Stimulated activated CD4-positive, alpha-beta T cell treated with anti-CD3 and anti-CD28 coated beads, Interleukin-12 subunit alpha, Interleukin-12 subunit beta, amount 100 ng/mL, for 48 hours (primary cell): ENCODE measurements around the gene ALDH18A1.
"Not testable (repeated sequence)": the region's sequence is repeated elsewhere in the genome, so short reads cannot be mapped to it uniquely, and the experiment has no call there.

Source experiments
- DNase-seq, 3 donors: peaks; one replicate each; pipeline ENCODE4 v3.0.0-alpha.2; 2020; ENCODE audit warnings: low read depth in 2 of 3, low spot score in 1 of 3

The ALDH18A1 gene

GRCh38 chr10:95650232-95650631 lies 6.3 kb downstream of the ALDH18A1 start:
- no peak for DNase-seq

- DNase-seq, result no peak
Measured at GRCh38 chr10:95648138-95648537, 8.4 kb downstream of the ALDH18A1 start.

GRCh38 chr10:95646160-95646559 lies 10.4 kb downstream of the ALDH18A1 start:
- no peak for DNase-seq

GRCh38 chr10:95644901-95645300 lies 11.6 kb downstream of the ALDH18A1 start:
- no peak for DNase-seq

GRCh38 chr10:95640891-95641315 lies 15.6 kb downstream of the ALDH18A1 start:
- DNase-seq, result no peak

GRCh38 chr10:95637911-95638310 lies 18.6 kb downstream of the ALDH18A1 start:
- no peak for DNase-seq

GRCh38 chr10:95637140-95637539 lies 19.4 kb downstream of the ALDH18A1 start:
- DNase-seq, result no peak

- DNase-seq, result no peak
Measured at GRCh38 chr10:95635319-95635733, 21.2 kb downstream of the ALDH18A1 start.

GRCh38 chr10:95628786-95629185 lies 27.7 kb downstream of the ALDH18A1 start:
- DNase-seq, result no peak

- no peak for DNase-seq
Measured at GRCh38 chr10:95626500-95626899, 30.0 kb downstream of the ALDH18A1 start.

GRCh38 chr10:95620415-95620814 lies 36.1 kb downstream of the ALDH18A1 start:
- not testable (repeated sequence) for DNase-seq

- no peak for DNase-seq
Measured at GRCh38 chr10:95618101-95618500, 38.4 kb downstream of the ALDH18A1 start.

GRCh38 chr10:95616446-95616845 lies 40.1 kb downstream of the ALDH18A1 start:
- no peak for DNase-seq

GRCh38 chr10:95613330-95613729 lies 43.2 kb downstream of the ALDH18A1 start:
- DNase-seq, result no peak

GRCh38 chr10:95610727-95611126 lies 45.8 kb downstream of the ALDH18A1 start:
- no peak for DNase-seq

- no peak for DNase-seq
Measured at GRCh38 chr10:95606922-95607321, 49.6 kb downstream of the ALDH18A1 start.

GRCh38 chr10:95605163-95605562 lies 51.3 kb downstream of the ALDH18A1 start:
- no peak for DNase-seq

GRCh38 chr10:95604630-95605029 lies 51.9 kb downstream of the ALDH18A1 start:
- no peak for DNase-seq

- DNase-seq, result no peak
Measured at GRCh38 chr10:95602382-95602781, 54.1 kb downstream of the ALDH18A1 start.

- peak in 2 of 3 donors; percentile 21 to 49 for DNase-seq
Measured at GRCh38 chr10:95601116-95601719, 55.3 kb downstream of the ALDH18A1 start.

GRCh38 chr10:95600158-95600557 lies 56.4 kb downstream of the ALDH18A1 start:
- DNase-seq, result no peak

- DNase-seq, result no peak
Measured at GRCh38 chr10:95597788-95598187, 58.7 kb downstream of the ALDH18A1 start.

GRCh38 chr10:95588025-95588424 lies 68.5 kb downstream of the ALDH18A1 start:
- no peak for DNase-seq
